HepG2 (cell line): ENCODE data around the gene ADAT3. TPM values are rescaled to one million over a fixed set of nuclear protein-coding genes. Genes with fewer than 3 reads are reported as not detected.

Experiments
- ATAC-seq: fragments of 200-7000 bp; cut with Tn5 transposase; 3 replicates; pipeline ENCODE4 v1.9.1; 2020; ENCODE audit warnings: mild to moderate bottlenecking, moderate library complexity
- BruUV-seq: library from RNA; stranded (reverse); fragments of 400-500 nt; replicated peaks from 2 replicates; lab custom pipeline; 2021; lab: Mats Ljungman, UMichigan
- CTCF ChIA-PET: fragments of 300-600 bp; formaldehyde crosslinking; extraction: SDS; loops from one replicate; lab custom pipeline; 2021; ENCODE audit warnings: low total read pairs, inconsistent platforms, low intra/inter-chr PET ratio; lab: Yijun Ruan, JAX
- POLR2A ChIA-PET: fragments of 350-600 bp; sonication (Branson Sonifier 250); formaldehyde crosslinking; loops from one replicate; lab custom pipeline; 2020; ENCODE audit warnings: antibody characterized with exemption, inconsistent platforms; lab: Yijun Ruan, JAX
- DNase-seq: peaks from one replicate; pipeline ENCODE4 v3.0.0-alpha.2; 2015; ENCODE audit warnings: low spot score
- FAIRE-seq: peaks from 3 replicates; lab custom pipeline; 2011; peaks lifted over from hg19 to GRCh38; lab: Jason Lieb, UNC
- H2AFZ ChIP-seq: one replicate; pipeline ENCODE4 v1.6.1; 2011; ENCODE audit warnings: low read length, inconsistent platforms
- H3K27ac ChIP-seq: fragments of 300-600 bp; 3 replicates; pipeline ENCODE4 v1.8.0; 2011; ENCODE audit warnings: mixed run types, mild to moderate bottlenecking, mixed read lengths, low read length, inconsistent platforms; ENCODE audit not compliant: insufficient read depth; ENCODE audit errors: extremely low read length
- H3K27me3 ChIP-seq, 2 experiments: fragments of 200-600 bp in 1 of 2; 2 replicates in 1 of 2; 3 replicates in 1 of 2; pipeline versions ENCODE4 v1.6.0 to v1.8.0; 2011; ENCODE audit warnings: low read length in 2 of 2, mild to moderate bottlenecking in 2 of 2, moderate library complexity in 2 of 2, inconsistent platforms in 1 of 2; ENCODE audit not compliant: insufficient read depth in 2 of 2, control insufficient read depth in 1 of 2
- H3K36me3 ChIP-seq, 2 experiments: fragments of 200-600 bp in 1 of 2; replicated peaks in 1 of 2; 2 replicates in 1 of 2; 3 replicates in 1 of 2; pipeline versions ENCODE4 v1.5.1 to v1.8.0; 2011; ENCODE audit warnings: low read length in 2 of 2, inconsistent platforms in 1 of 2; ENCODE audit not compliant: insufficient read depth in 2 of 2, control insufficient read depth in 1 of 2
- H3K4me1 ChIP-seq: 2 replicates; pipeline ENCODE4 v1.5.1; 2012; ENCODE audit warnings: low read length, inconsistent platforms; ENCODE audit not compliant: insufficient read depth
- H3K4me2 ChIP-seq: 2 replicates; pipeline ENCODE4 v1.6.0; 2011; ENCODE audit warnings: low read depth, low read length, inconsistent platforms
- H3K4me3 ChIP-seq, 3 experiments: fragments of 200-600 bp in 1 of 3; sonication (generic), shearing (Covaris generic) in 1 of 3; replicated peaks in 1 of 3; 2 replicates each; pipeline ENCODE4 v1.5.1; 2011 to 2016; ENCODE audit warnings: low read length in 3 of 3, inconsistent platforms in 2 of 3, low read depth in 2 of 3, mild to moderate bottlenecking in 2 of 3, control low read depth in 1 of 3, mixed read lengths in 1 of 3; ENCODE audit not compliant: insufficient read depth in 1 of 3
- H3K79me2 ChIP-seq: one replicate; pipeline ENCODE4 v1.6.1; 2011; ENCODE audit warnings: low read length, inconsistent platforms; ENCODE audit not compliant: insufficient read depth
- H3K9ac ChIP-seq: 2 replicates; pipeline ENCODE4 v1.6.0; 2011; ENCODE audit warnings: mild to moderate bottlenecking, low read depth, low read length, inconsistent platforms; ENCODE audit not compliant: insufficient read depth
- H3K9me3 ChIP-seq: 2 replicates; pipeline ENCODE4 v1.5.1; 2012; ENCODE audit warnings: mild to moderate bottlenecking, low read length
- H4K20me1 ChIP-seq: 2 replicates; pipeline ENCODE4 v1.6.0; 2011; ENCODE audit warnings: inconsistent platforms, mild to moderate bottlenecking, low read length, moderate library complexity; ENCODE audit not compliant: insufficient read depth
- ARNT2 ChIP-seq: sonication (generic); formaldehyde crosslinking; IDR thresholded peaks from 2 replicates; pipeline ENCODE4 v1.8.0; 2022; ENCODE audit warnings: mild to moderate bottlenecking, low read depth, missing genetic modification reagents, moderate library complexity
- KDM5B ChIP-seq: sonication (generic); formaldehyde crosslinking; IDR thresholded peaks from 2 replicates; pipeline ENCODE4 v1.4.0; 2020; ENCODE audit warnings: missing genetic modification reagents, mild to moderate bottlenecking, borderline replicate concordance
- KLF13 ChIP-seq: sonication (generic); formaldehyde crosslinking; IDR thresholded peaks from 2 replicates; pipeline ENCODE4 v1.4.0; 2020; ENCODE audit warnings: mild to moderate bottlenecking, missing genetic modification reagents
- KLF16 ChIP-seq, 2 experiments: sonication (generic) in 1 of 2; formaldehyde crosslinking in 1 of 2; IDR thresholded peaks; 2 replicates each; pipeline versions ENCODE4 v1.6.1 to v1.8.0; 2016 to 2023; ENCODE audit warnings: missing genetic modification reagents in 2 of 2, missing compliant biosample characterization in 1 of 2
- NRL ChIP-seq: sonication (generic); formaldehyde crosslinking; IDR thresholded peaks from 2 replicates; pipeline ENCODE4 v1.5.0; 2020; ENCODE audit warnings: missing genetic modification reagents, mild to moderate bottlenecking, moderate library complexity, borderline replicate concordance
- POLR2A ChIP-seq, 2 experiments: IDR thresholded peaks; 2 replicates each; pipeline ENCODE4 v1.6.1; 2011; ENCODE audit warnings: low read depth in 2 of 2, low read length in 2 of 2, mild to moderate bottlenecking in 1 of 2, moderate library complexity in 1 of 2; ENCODE audit not compliant: insufficient read depth in 1 of 2
- RAD21 ChIP-seq: fragments of 450-650 bp; formaldehyde crosslinking; IDR thresholded peaks from 2 replicates; pipeline ENCODE4 v1.5.0; 2020; ENCODE audit warnings: mild to moderate bottlenecking
- RBFOX2 ChIP-seq: fragments of 200-400 bp; formaldehyde crosslinking; IDR thresholded peaks from 2 replicates; pipeline ENCODE4 v1.6.1; 2017; ENCODE audit warnings: low read depth, mild to moderate bottlenecking, low read length
- SPEN ChIP-seq: sonication (generic); formaldehyde crosslinking; IDR thresholded peaks from 2 replicates; pipeline ENCODE4 v1.5.1; 2020; ENCODE audit warnings: low read depth, mild to moderate bottlenecking, missing genetic modification reagents
- ZBTB1 ChIP-seq: sonication (generic); formaldehyde crosslinking; IDR thresholded peaks from 2 replicates; pipeline ENCODE4 v1.4.0; 2020; ENCODE audit warnings: missing genetic modification reagents, borderline replicate concordance
- ZBTB8A ChIP-seq: sonication (generic); formaldehyde crosslinking; IDR thresholded peaks from 2 replicates; pipeline ENCODE4 v1.4.0; 2020; ENCODE audit warnings: mild to moderate bottlenecking, low read depth, missing genetic modification reagents, borderline replicate concordance
- ZNF530 ChIP-seq: sonication (generic); formaldehyde crosslinking; IDR thresholded peaks from 2 replicates; pipeline ENCODE4 v1.5.0; 2020; ENCODE audit warnings: low read depth, mild to moderate bottlenecking, missing genetic modification reagents
- ZNF563 ChIP-seq: sonication (generic); formaldehyde crosslinking; IDR thresholded peaks from 2 replicates; pipeline ENCODE4 v1.8.0; 2022; ENCODE audit warnings: mild to moderate bottlenecking, moderate library complexity, missing genetic modification reagents
- ZNF678 ChIP-seq: sonication (generic); formaldehyde crosslinking; IDR thresholded peaks from 2 replicates; pipeline ENCODE4 v1.4.0; 2020; ENCODE audit warnings: mild to moderate bottlenecking, missing genetic modification reagents
- ZNF777 ChIP-seq: sonication (generic); formaldehyde crosslinking; IDR thresholded peaks from 2 replicates; pipeline ENCODE4 v1.4.0; 2020; ENCODE audit warnings: missing genetic modification reagents
- ZNF816 ChIP-seq: sonication (generic); formaldehyde crosslinking; IDR thresholded peaks from 2 replicates; pipeline ENCODE4 v1.8.0; 2022; ENCODE audit warnings: missing genetic modification reagents, mild to moderate bottlenecking, borderline replicate concordance
- WGBS: methylation state at CpG from one replicate; pipeline ENCODE4 v1.1.6; 2017; ENCODE audit warnings: low lambda C conversion rate; 5-methylcytosine and 5-hydroxymethylcytosine counted together
- in situ Hi-C: cut with HindIII; loops from 2 replicates; pipeline ENCODE4 v1.10.0; 2017; ENCODE audit warnings: low pct_unique_long_range_greater_than_20kb; ENCODE audit not compliant: extremely low pct_ligation_motif_present
- intact Hi-C: fragments of 100-400 bp; cut with micrococcal nuclease; formaldehyde crosslinking; loops from one replicate; pipeline ENCODE4 v1.10.0; 2022; ENCODE audit not compliant: unreplicated experiment
- polyA plus RNA-seq, 8 experiments: library from polyadenylated mRNA; depleted of rRNA in 3 of 8; stranded (reverse) in 7 of 8; unstranded in 1 of 8; fragments of >200 nt; fragmentation: Illumina TruSeq in 4 of 8; extraction: Trizol in 4 of 8; gene quantifications; 2 replicates each; pipeline versions ENCODE4 v1.2.1 to v1.2.3, GENCODE V29; 2011 to 2016; ENCODE audit warnings: low read depth in 4 of 8, missing spikeins in 1 of 8, mixed read lengths in 1 of 8; ENCODE audit not compliant: insufficient read depth in 1 of 8
- total RNA-seq, 5 experiments: library from RNA; depleted of rRNA; stranded (reverse); fragments of >200 nt; fragmentation: Illumina TruSeq; extraction: Trizol; gene quantifications; 2 replicates each; pipeline ENCODE4 v1.2.3, GENCODE V29; 2016; ENCODE audit warnings: low read depth in 1 of 5
- TF ChIP-seq, protein P1 (sequence below): sonication (generic); formaldehyde crosslinking; conservative IDR thresholded peaks from 2 replicates; pipeline ENCODE4 v1.8.0; 2022; ENCODE audit warnings: low read depth, missing genetic modification reagents
- TF ChIP-seq, protein P2 (sequence below): sonication (generic); formaldehyde crosslinking; IDR thresholded peaks from 2 replicates; pipeline ENCODE4 v1.4.0; 2020; ENCODE audit warnings: missing genetic modification reagents
- TF ChIP-seq, protein P3 (sequence below): IDR thresholded peaks from 2 replicates; pipeline ENCODE4 v1.6.1; 2016; ENCODE audit warnings: missing compliant biosample characterization, missing genetic modification reagents, borderline replicate concordance
- TF ChIP-seq, protein P4 (sequence below): sonication (generic); formaldehyde crosslinking; IDR thresholded peaks from 2 replicates; pipeline ENCODE4 v1.4.0; 2020; ENCODE audit warnings: missing genetic modification reagents

ADAT3 gene
- total and polyA plus RNA-seq, 2 of the 13 experiments (the other 11 are each of a cell fraction or from before 2014, with no cell fraction given), result 0.95 to 3.5 TPM

DNA sequence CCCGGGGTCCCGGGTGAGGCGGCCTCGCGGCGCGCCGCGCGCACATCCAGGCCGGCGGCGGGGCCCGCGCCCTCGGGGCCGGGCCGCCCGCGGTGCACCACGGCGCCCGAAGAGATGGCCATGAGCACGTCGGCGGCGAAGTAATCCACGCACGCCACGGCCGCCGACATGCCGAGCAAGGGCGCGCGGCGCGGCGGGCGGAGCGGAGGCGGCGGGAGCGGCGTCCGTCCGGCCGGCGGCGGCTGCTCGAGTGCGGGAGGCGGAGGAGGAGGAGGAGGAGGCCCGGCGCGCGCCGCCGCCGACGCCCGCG, 41.9 kb upstream of the ADAT3 start, which contains the start of gene KLF16:
TSS of gene KLF16 (minus strand) at position 252 of the 310 bp plus-strand sequence. CDS start at position 170, 82 bp downstream.
- peak within 1 kb of the TSS; percentile 98 for H3K27ac ChIP-seq
- BruUV-seq, result no TSS peak
- no peaks in the 10 kb centered on the region for H3K9me3 ChIP-seq
- in situ Hi-C loops, result no loop called here
- CTCF ChIA-PET, result no interaction called here
- TF ChIP-seq ZBTB1 (no peak), ZBTB8A (CRISPR knock-in tag) (no peak), RAD21 (CRISPR knock-in tag) (peak; percentile 6; the same call in 1 of the 2 replicates), ZNF678 (CRISPR knock-in tag) (no peak), POLR2A (IDR thresholded peaks at IDR 0.05; ENCODE audit: insufficient read depth in 1 of 2, low read depth in 2 of 2, low read length in 2 of 2) (peak in 1 of 2 experiments; percentile 48; a peak in 1 of 4 replicates), SPEN (CRISPR knock-in tag) (no peak), KLF16 (CRISPR knock-in tag; IDR thresholded peaks at IDR 0.05) (0 out of 4 replicates have a peak, but pooled peaks of 1 of the 2 experiments have one; percentile 4), KDM5B (CRISPR knock-in tag) (no peak), ZNF530 (CRISPR knock-in tag) (no peak), ZNF777 (CRISPR knock-in tag) (peak; percentile 76), ZNF816 (CRISPR knock-in tag) (no peak), KLF13 (CRISPR knock-in tag) (no peak), ARNT2 (CRISPR knock-in tag) (0 out of 2 replicates have a peak, but pooled peaks have one; percentile 5), ZNF563 (CRISPR knock-in tag) (0 out of 2 replicates have a peak, but pooled peaks have one; percentile 38), NRL (CRISPR knock-in tag) (no peak), RBFOX2 (peak; percentile 12; the same call in 1 of the 2 replicates)
- TF ChIP-seq, protein P1, sequence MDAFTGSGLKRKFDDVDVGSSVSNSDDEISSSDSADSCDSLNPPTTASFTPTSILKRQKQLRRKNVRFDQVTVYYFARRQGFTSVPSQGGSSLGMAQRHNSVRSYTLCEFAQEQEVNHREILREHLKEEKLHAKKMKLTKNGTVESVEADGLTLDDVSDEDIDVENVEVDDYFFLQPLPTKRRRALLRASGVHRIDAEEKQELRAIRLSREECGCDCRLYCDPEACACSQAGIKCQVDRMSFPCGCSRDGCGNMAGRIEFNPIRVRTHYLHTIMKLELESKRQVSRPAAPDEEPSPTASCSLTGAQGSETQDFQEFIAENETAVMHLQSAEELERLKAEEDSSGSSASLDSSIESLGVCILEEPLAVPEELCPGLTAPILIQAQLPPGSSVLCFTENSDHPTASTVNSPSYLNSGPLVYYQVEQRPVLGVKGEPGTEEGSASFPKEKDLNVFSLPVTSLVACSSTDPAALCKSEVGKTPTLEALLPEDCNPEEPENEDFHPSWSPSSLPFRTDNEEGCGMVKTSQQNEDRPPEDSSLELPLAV, result 0 out of 2 replicates have a peak, but pooled peaks have one; percentile 40
- TF ChIP-seq, protein P2, sequence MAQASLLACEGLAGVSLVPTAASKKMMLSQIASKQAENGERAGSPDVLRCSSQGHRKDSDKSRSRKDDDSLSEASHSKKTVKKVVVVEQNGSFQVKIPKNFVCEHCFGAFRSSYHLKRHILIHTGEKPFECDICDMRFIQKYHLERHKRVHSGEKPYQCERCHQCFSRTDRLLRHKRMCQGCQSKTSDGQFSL (CRISPR knock-in tag), result no peak
- TF ChIP-seq, protein P3, sequence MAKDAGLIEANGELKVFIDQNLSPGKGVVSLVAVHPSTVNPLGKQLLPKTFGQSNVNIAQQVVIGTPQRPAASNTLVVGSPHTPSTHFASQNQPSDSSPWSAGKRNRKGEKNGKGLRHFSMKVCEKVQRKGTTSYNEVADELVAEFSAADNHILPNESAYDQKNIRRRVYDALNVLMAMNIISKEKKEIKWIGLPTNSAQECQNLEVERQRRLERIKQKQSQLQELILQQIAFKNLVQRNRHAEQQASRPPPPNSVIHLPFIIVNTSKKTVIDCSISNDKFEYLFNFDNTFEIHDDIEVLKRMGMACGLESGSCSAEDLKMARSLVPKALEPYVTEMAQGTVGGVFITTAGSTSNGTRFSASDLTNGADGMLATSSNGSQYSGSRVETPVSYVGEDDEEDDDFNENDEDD, result no peak
- TF ChIP-seq, protein P4, sequence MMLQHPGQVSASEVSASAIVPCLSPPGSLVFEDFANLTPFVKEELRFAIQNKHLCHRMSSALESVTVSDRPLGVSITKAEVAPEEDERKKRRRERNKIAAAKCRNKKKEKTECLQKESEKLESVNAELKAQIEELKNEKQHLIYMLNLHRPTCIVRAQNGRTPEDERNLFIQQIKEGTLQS, result no peak
- no peak within 1 kb of the TSS for H2AFZ ChIP-seq
- H4K20me1 ChIP-seq, result peaks cover 28% of the 10 kb centered on the region; the same call in 1 of the 2 replicates
- intact Hi-C loops, result no loop called here
- no peaks in the 10 kb centered on the region; a peak in 1 of 5 replicates for H3K27me3 ChIP-seq
- H3K9ac ChIP-seq, result peak within 1 kb of the TSS; percentile 89
- FAIRE-seq, result no peak
- no peak for DNase-seq
- no peaks in the 10 kb centered on the region for H3K36me3 ChIP-seq
- peak within 1 kb of the TSS; percentile 89 to 98 (median 91) for H3K4me3 ChIP-seq
- WGBS, result no CpG with 5 or more reads among the region's 63 CpGs
- POLR2A ChIA-PET, result no interaction called here
- H3K79me2 ChIP-seq, result peaks cover 44% of the 10 kb centered on the region
- peak within 1 kb of the TSS; percentile 94 for H3K4me2 ChIP-seq
- H3K4me1 ChIP-seq, result peaks cover 64% of the 10 kb centered on the region
- no peak for ATAC-seq
